Keratinocyte (primary cell): Measurements from ENCODE around the gene CYTH1.

Experiments used
- EZH2 ChIP-seq: IDR thresholded peaks from one replicate; pipeline ENCODE4 v1.6.1; 2012; ENCODE audit warnings: inconsistent platforms, mild to moderate bottlenecking, low read length, moderate library complexity
- TF ChIP-seq, protein P1 (sequence below), 3 experiments: IDR thresholded peaks in 1 of 3; conservative IDR thresholded peaks in 1 of 3; optimal IDR thresholded peaks in 1 of 3; 2 replicates in 2 of 3; 3 replicates in 1 of 3; pipeline versions ENCODE3 to v1.5.1; 2011; ENCODE audit warnings: low read length in 3 of 3, mild to moderate bottlenecking in 3 of 3, moderate library complexity in 2 of 3, control low read depth in 1 of 3, inconsistent platforms in 1 of 3; ENCODE audit not compliant: insufficient read depth in 2 of 3; ENCODE audit errors: extremely low read depth in 1 of 3

DNA sequence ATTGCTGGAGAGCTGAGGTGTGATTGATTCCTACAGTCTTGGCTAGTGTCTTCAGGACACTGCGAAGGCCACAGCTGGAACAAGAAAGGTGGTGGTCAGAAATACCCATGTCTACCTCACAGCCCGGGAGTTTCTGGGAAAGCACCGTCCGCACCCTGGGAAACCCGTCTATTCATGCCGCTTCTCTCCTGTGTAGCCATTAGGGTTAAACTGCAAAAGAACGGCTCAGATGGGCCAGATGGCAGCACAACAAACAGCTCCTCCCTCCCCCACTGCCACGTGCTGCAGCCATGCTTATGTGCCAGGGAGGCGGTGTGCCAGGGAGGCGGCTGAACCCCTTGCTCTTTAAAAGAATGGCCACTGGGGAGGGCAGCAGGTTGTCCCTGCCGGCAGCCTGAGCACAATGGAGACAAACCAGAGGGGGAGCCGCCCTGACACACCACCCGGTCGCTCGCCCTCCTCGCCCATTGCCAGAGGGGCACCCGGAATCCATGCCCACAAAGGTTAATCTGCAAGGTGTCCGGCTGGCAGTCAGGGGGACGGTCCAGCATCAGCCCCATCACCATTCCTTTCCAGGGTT is 65.2 kb downstream of the CYTH1 start:
- TF ChIP-seq, protein P1, sequence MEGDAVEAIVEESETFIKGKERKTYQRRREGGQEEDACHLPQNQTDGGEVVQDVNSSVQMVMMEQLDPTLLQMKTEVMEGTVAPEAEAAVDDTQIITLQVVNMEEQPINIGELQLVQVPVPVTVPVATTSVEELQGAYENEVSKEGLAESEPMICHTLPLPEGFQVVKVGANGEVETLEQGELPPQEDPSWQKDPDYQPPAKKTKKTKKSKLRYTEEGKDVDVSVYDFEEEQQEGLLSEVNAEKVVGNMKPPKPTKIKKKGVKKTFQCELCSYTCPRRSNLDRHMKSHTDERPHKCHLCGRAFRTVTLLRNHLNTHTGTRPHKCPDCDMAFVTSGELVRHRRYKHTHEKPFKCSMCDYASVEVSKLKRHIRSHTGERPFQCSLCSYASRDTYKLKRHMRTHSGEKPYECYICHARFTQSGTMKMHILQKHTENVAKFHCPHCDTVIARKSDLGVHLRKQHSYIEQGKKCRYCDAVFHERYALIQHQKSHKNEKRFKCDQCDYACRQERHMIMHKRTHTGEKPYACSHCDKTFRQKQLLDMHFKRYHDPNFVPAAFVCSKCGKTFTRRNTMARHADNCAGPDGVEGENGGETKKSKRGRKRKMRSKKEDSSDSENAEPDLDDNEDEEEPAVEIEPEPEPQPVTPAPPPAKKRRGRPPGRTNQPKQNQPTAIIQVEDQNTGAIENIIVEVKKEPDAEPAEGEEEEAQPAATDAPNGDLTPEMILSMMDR (optimal IDR thresholded peaks at IDR 0.05 in 1 of 3, IDR thresholded peaks at IDR 0.05 in 1 of 3, conservative IDR thresholded peaks at IDR 0.05 in 1 of 3; ENCODE audit: extremely low read depth in 1 of 3, insufficient read depth in 2 of 3, low read length in 3 of 3): no peak
- TF ChIP-seq EZH2: no peak
